SK-N-DZ (cell line): ENCODE results near the gene C20orf173.
"Not testable (repeated sequence)": the region's sequence is repeated elsewhere in the genome, so short reads cannot be mapped to it uniquely, and the experiment has no call there.

ENCODE experiments used
- DNase-seq: peaks from one replicate; pipeline ENCODE4 v3.0.0-alpha.2; 2015; ENCODE audit warnings: low spot score

The C20orf173 gene

DNA sequence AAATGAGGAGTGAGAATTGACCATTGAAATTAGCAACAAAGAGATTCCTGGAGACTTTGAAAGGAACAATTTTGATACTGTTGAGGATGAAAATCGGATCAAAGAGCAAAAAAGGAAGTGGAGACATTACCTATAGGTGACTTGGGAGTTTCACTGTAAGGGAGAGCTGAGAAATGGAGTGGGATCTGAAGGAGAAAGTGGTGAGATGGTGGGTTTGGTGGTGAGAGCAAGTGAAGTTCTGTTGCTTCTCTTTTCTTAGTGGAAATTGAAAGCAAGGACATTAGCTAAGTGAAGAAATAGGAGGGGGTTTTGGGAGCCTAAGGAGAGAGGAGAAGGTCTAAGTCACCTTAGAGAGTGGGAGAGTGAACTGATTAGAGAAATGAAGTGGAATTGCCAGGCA lies 16.7 kb upstream of the C20orf173 start:
- DNase-seq, result no peak

GRCh38 chr20:35544941-35545340 lies 15.5 kb upstream of the C20orf173 start:
- DNase-seq, result not testable (repeated sequence)

- DNase-seq, result no peak
Observed at GRCh38 chr20:35544436-35544835, 15.0 kb upstream of the C20orf173 start.

DNA sequence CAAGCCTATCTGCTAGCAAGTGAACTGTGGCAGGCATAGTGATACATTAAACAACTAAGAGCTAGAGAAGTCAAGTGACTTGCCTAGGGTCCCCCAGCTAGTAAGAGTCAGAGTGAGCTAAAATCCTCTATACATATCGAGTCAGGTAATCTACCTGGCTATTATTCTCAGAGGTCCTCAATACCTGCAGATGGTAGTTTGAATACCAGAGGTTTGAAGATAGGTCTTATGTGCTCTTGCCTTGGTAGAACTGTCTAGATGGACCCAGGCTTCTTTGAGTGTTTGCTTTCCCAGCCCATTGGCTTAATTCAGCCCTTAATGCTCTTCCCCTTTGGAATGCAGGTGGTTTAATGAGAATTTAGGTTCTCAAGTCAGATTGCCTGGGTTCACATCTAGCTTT lies 13.5 kb upstream of the C20orf173 start:
- DNase-seq, result no peak

GRCh38 chr20:35541783-35542662 lies 12.6 kb upstream of the C20orf173 start, which contains the start of gene ERGIC3:
Gene ERGIC3 (plus strand): TSS chr20:35542078. CDS start chr20:35542098, 20 bp downstream.
- peak; percentile 99 for DNase-seq

GRCh38 chr20:35541118-35541782 lies 11.8 kb upstream of the C20orf173 start:
- DNase-seq, result peak; percentile 47

GRCh38 chr20:35539756-35540212 lies 10.3 kb upstream of the C20orf173 start:
- DNase-seq, result peak; percentile 97

DNA sequence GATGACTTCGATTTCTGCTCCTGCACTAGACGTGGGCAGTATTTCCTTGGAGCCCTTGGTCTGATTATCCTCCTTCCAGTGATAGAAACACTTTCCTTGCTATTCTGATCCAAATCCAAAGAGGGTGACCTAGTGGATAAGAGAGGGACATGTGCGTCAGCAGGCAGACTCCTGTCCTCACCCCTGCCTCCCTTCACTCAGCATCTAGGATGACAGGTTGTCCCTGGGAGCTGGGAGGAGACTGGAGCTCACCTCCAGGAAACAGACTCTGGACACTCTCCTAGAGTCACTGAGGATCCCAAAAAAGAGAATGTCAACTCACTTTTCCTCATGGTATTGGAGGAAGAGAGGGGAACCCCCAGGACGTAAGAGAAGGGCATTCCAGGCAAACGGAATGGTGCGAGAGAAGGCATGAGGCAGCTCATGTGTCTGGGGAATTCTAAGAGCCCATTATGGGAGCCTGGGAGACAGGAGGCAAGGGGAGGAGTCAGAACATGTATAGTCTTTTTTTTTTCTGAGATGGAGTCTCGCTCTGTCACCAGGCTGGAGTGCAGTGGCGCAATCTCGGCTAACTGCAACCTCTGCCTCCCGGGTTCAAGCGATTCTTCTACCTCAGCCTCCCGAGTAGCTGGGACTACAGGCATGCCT lies 2.2 kb downstream of the C20orf173 start:
- DNase-seq, result peak; percentile 73

DNA sequence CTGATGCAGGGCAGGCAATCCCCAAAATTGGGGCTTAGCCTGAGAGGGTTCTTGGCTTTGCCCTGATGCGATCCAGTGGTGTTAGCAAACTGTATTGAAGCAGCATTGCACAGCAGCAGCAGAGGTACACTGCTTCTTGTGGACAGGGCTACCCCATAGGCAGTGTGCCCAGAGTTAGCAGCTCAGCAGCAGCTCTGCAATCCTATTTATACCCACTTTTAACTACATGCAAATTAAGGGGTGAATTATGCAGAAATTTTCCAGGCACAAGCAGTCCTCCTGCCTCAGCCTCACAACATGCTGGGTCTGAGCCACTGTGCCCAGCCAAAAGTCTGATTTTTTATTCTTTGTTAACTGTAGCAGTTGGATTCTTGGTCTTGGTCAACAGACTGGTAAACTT lies 3.8 kb downstream of the C20orf173 start:
- DNase-seq, result no peak

GRCh38 chr20:35523298-35523888 lies 6.1 kb downstream of the C20orf173 start:
- DNase-seq, result peak; percentile 54

GRCh38 chr20:35518955-35519354 lies 10.5 kb downstream of the C20orf173 start:
- DNase-seq, result no peak

DNA sequence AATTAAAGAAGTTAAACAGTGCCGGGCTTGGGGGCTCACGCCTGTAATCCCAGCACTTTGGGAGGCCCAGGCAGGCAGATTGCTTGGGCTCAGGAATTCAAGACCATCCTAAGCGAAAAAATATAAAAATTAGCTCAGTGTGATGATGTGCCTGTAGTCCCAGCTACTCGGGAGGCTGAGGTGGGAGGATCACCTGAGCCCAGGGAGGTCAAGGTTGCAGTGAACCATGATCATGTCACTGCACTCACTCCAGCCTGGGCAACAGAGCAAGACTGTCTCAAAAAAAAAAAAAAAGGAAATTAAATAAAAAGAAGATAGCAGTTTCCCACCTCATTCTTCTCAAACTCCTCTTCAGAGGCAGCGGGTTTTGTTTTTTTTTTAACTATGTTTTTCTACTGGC lies 11.7 kb downstream of the C20orf173 start:
- not testable (repeated sequence) for DNase-seq

GRCh38 chr20:35517125-35517524 lies 12.3 kb downstream of the C20orf173 start:
- no peak for DNase-seq

DNA sequence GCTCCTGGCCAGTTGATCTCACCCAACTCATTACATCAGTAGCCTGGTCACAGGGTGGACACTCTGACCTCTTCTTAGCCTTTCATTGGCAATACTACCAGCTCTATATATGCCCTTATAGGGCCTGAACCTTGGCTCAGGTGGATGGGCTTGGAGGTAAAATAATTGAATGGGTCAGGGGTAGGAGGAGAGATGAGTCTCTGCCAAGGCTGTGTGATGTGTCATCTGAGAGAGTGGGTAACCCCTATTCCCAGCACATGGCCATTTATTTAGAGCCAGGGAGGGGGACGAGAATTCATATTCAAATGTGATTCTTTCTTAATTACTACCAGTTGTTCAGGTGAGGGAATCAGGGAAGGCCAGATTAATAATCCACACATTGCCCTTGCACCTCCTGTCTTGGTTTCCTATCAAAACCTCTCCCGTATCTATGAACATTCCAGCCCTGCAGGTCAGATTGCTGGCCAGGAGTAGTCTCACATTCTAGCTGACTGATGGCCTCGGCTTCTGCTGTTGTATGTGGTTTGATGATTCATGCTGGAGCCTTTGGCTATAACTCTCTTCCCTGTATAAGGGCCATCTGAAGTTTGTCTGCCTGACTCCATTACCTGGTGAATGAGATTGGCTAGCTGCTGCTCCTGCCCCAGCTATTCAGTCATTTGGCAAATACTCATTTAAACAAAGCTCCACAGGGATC lies 13.4 kb downstream of the C20orf173 start:
- no peak for DNase-seq

DNA sequence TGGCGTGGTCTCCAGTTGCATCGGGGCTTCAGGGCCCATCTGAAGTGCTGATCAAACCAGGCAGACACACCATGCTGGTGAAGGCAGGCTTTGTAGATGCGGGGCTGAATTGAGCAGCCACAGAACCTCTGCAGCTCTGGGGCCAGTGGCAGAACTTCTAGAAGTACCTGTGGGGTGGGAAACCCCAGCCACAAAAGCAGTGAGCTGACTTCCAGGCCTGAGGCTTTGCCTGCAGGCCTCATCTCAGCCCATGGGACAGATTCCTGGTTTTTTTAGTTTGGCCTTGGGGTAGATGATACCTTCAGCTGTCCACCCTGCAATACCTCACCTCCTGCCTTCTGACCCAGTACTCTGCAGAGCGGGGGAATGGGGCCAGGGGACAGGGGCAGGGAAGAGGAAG lies 14.1 kb downstream of the C20orf173 start:
- no peak for DNase-seq

GRCh38 chr20:35514371-35514932 lies 15.0 kb downstream of the C20orf173 start:
- no peak for DNase-seq

- DNase-seq, result peak; percentile 42
Observed at GRCh38 chr20:35511814-35512420, 17.5 kb downstream of the C20orf173 start.

DNA sequence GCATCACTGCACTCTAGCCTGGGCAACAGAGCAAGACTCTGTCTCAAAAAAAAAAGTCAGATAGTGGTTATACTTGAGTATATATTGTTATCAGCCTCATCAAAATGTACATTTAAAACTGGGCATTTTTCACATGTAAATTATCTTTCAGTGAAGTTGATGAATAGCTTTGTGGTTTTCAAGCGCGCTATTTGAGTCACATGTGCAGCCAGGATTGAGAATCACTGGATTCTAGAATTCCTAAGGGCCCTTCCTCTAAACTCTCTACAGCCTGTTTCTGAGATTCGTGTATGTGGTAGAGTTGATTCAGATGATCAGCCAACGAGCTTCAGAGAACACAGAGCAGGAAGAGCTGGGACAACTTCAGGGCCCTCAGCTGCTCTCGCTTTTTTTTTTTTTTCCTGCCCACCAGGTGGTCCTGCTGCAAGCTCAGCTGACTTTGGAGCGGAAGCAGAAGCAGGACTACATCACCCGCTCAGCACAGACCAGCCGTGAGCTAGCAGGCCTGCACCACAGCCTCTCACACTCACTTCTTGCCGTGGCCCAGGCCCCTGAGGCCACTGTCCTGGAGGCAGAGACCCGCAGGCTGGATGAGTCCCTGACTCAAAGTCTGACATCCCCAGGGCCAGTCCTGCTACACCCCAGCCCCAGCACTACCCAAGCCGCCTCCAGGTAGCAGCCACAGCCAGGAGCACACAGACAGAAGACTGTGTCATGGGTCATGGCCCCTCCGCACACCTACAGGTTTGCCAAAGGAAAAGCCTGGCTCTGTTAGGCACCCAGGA lies 18.3 kb downstream of the C20orf173 start:
- no peak for DNase-seq

GRCh38 chr20:35508493-35509218 lies 20.8 kb downstream of the C20orf173 start:
- no peak for DNase-seq
